ENCODE results near the gene CDK2AP2.
"Not testable (repeated sequence)": the region's sequence is repeated elsewhere in the genome, so short reads cannot be mapped to it uniquely, and the experiment has no call there.

CDK2AP2 gene, protein sequence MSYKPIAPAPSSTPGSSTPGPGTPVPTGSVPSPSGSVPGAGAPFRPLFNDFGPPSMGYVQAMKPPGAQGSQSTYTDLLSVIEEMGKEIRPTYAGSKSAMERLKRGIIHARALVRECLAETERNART

DNA sequence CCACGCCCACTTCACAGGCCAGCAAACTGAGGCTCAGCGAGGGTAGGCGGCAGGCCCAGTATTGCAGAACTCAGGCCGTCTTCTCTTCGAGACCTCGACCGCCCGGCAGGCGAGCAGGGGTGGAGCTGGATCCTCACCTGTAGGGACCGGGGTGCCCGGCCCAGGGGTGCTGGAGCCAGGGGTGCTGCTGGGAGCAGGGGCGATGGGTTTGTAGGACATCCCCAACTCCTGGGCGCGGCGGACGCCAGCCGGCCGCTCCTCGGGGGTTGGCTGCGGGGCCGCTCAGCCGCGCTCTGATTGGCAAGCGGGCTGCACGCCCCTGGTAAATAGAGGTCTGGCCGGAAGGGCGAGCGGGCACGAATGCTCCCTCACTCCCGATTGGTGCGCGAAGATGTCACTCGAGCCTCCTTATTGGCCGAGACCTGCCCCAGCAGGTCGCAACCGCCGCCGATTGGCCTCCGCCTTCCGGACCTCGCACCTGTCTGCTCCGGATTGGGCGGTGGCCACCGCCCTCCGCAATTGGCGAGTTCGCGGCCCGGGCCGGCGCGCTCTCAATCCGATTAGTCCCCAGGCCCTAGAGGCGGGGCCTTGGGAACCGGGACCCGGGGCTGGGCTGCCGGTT, at the start of gene CDK2AP2:
CDK2AP2 (minus strand) TSS at position 299 of the 622 bp plus-strand sequence; CDS start at position 219, 80 bp downstream.
- Histone ChIP-seq H2AFZ (ENCODE audit: low read depth, low read length, severe bottlenecking) (peak within 1 kb of the TSS; percentile 71), H3K4me3 (ENCODE audit: insufficient read depth, low read length, poor library complexity, severe bottlenecking) (peak within 1 kb of the TSS; percentile 71), H3K9ac (ENCODE audit: low read length) (peak within 1 kb of the TSS; percentile 98), H3F3A (ENCODE audit: insufficient read depth) (peaks cover 13% of the 10 kb centered on the region), H3K9me2 (replicated peaks; ENCODE audit: insufficient read depth, low read length) (no peaks in the 10 kb centered on the region), H3K27me3 (ENCODE audit: low read length) (no peaks in the 10 kb centered on the region), H3K79me2 (ENCODE audit: insufficient read depth, low read length) (peaks cover 24% of the 10 kb centered on the region; the same call in 1 of the 2 replicates), H3K36me3 (ENCODE audit: low read length) (no peaks in the 10 kb centered on the region), H3K9me3 (ENCODE audit: insufficient read depth, low read length) (no peaks in the 10 kb centered on the region), H3K4me2 (ENCODE audit: low read depth, low read length, poor library complexity, severe bottlenecking) (peak within 1 kb of the TSS; percentile 89), H4K20me1 (ENCODE audit: low read depth, low read length) (no peaks in the 10 kb centered on the region; the same call in 1 of the 2 replicates), H3K27ac (ENCODE audit: low read depth, low read length) (peak within 1 kb of the TSS; percentile 87)
- TF ChIP-seq EZH2phosphoT487 (conservative IDR thresholded peaks at IDR 0.05; ENCODE audit: low read length) (no peak), CTCF (IDR thresholded peaks at IDR 0.05; ENCODE audit: insufficient read depth, low read length, poor library complexity, severe bottlenecking) (no peak)

GRCh38 chr11:67556244-67556643, 48.3 kb upstream of the CDK2AP2 start:
- H3K36me3 ChIP-seq (ENCODE audit: low read length), result no peaks in the 10 kb centered on the region
- H3F3A ChIP-seq (ENCODE audit: insufficient read depth), result no peaks in the 10 kb centered on the region

DNA sequence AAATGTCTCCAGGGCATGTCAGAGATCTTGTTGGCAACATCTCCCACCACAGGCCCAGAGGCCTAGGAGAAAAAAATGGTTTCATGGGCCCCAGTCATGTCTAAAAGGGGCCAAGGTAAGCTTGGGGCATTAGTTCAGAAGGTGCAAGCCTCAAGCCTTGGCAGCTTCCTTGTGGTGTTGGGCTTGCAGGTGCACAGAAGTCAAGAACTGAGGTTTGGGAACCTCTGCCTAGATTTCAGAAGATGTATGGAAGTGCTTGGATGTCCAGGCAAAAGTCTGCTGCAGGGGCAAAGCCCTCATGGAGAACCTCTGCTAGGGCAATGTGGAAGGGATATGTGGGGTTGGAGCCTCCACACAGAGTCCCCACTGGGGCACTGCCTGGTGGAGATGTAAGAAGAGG, 43.7 kb upstream of the CDK2AP2 start:
- not testable (repeated sequence) for H3K27ac ChIP-seq (ENCODE audit: low read depth, low read length); H3K4me3 ChIP-seq (ENCODE audit: insufficient read depth, low read length, poor library complexity, severe bottlenecking); H3K4me2 ChIP-seq (ENCODE audit: low read depth, low read length, poor library complexity, severe bottlenecking); H4K20me1 ChIP-seq (ENCODE audit: low read depth, low read length); H3K79me2 ChIP-seq (ENCODE audit: insufficient read depth, low read length); H3K9ac ChIP-seq (ENCODE audit: low read length); H3K36me3 ChIP-seq (ENCODE audit: low read length); H3F3A ChIP-seq (ENCODE audit: insufficient read depth); H3K27me3 ChIP-seq (ENCODE audit: low read length); H2AFZ ChIP-seq (ENCODE audit: low read depth, low read length, severe bottlenecking); H3K9me2 ChIP-seq (replicated peaks; ENCODE audit: insufficient read depth, low read length)
- peaks cover 15% of the 10 kb centered on the region; the same call in 1 of the 2 replicates for H3K9me3 ChIP-seq (ENCODE audit: insufficient read depth, low read length)

More at GRCh38 chr11:67556244-67556643, 48.3 kb upstream of the CDK2AP2 start:
- Histone ChIP-seq H2AFZ (ENCODE audit: low read depth, low read length, severe bottlenecking) (no peak overlapping the region), H3K9ac (ENCODE audit: low read length) (no peak overlapping the region), H3K9me2 (replicated peaks; ENCODE audit: insufficient read depth, low read length) (no peaks in the 10 kb centered on the region), H3K27ac (ENCODE audit: low read depth, low read length) (no peak overlapping the region), H4K20me1 (ENCODE audit: low read depth, low read length) (no peaks in the 10 kb centered on the region), H3K27me3 (ENCODE audit: low read length) (no peaks in the 10 kb centered on the region), H3K4me3 (ENCODE audit: insufficient read depth, low read length, poor library complexity, severe bottlenecking) (no peak overlapping the region), H3K9me3 (ENCODE audit: insufficient read depth, low read length) (peaks cover 11% of the 10 kb centered on the region; the same call in 1 of the 2 replicates), H3K4me2 (ENCODE audit: low read depth, low read length, poor library complexity, severe bottlenecking) (no peak overlapping the region), H3K79me2 (ENCODE audit: insufficient read depth, low read length) (no peaks in the 10 kb centered on the region)
- TF ChIP-seq EZH2phosphoT487 (conservative IDR thresholded peaks at IDR 0.05; ENCODE audit: low read length) (no peak), CTCF (IDR thresholded peaks at IDR 0.05; ENCODE audit: insufficient read depth, low read length, poor library complexity, severe bottlenecking) (no peak)

DNA sequence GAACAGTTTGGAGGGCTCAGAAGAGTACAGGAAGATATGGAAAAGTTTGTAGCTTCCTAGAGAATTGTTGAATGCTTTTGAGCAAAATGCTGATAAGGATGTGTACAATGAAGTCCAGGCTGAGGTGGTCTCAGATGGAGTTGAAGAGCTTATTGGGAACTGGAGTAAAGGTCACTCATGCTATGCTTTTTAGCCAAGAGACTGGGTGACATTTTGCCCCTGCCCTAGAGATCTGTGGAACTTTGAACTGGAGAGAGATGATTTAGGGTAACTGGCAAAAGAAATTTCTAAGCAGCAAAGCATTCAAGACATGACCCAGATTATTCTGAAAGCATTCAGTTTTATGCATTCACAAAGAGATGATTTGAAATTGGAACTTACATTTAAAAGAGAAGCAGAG, 43.2 kb upstream of the CDK2AP2 start:
- Histone ChIP-seq H3F3A (ENCODE audit: insufficient read depth) (no peaks in the 10 kb centered on the region), H3K27me3 (ENCODE audit: low read length) (no peaks in the 10 kb centered on the region), H4K20me1 (ENCODE audit: low read depth, low read length) (no peaks in the 10 kb centered on the region), H3K9me2 (replicated peaks; ENCODE audit: insufficient read depth, low read length) (no peaks in the 10 kb centered on the region), H3K9me3 (ENCODE audit: insufficient read depth, low read length) (peaks cover 15% of the 10 kb centered on the region; the same call in 1 of the 2 replicates), H3K4me2 (ENCODE audit: low read depth, low read length, poor library complexity, severe bottlenecking) (no peak overlapping the region), H2AFZ (ENCODE audit: low read depth, low read length, severe bottlenecking) (no peak overlapping the region), H3K79me2 (ENCODE audit: insufficient read depth, low read length) (no peaks in the 10 kb centered on the region), H3K9ac (ENCODE audit: low read length) (no peak overlapping the region), H3K36me3 (ENCODE audit: low read length) (no peaks in the 10 kb centered on the region), H3K27ac (ENCODE audit: low read depth, low read length) (no peak overlapping the region), H3K4me3 (ENCODE audit: insufficient read depth, low read length, poor library complexity, severe bottlenecking) (no peak overlapping the region)
- TF ChIP-seq EZH2phosphoT487 (conservative IDR thresholded peaks at IDR 0.05; ENCODE audit: low read length), result no peak
- TF ChIP-seq CTCF (IDR thresholded peaks at IDR 0.05; ENCODE audit: insufficient read depth, low read length, poor library complexity, severe bottlenecking), result no peak
